SU-DHL-6 (cell line): ENCODE data around the gene CCER1.

Experiments used
- EZH2phosphoT487 ChIP-seq: fragments of 200-600 bp; sonication (generic), shearing (Covaris generic); conservative IDR thresholded peaks from 2 replicates; pipeline ENCODE4 v1.6.1; 2018; ENCODE audit warnings: mild to moderate bottlenecking, antibody characterized with exemption, low read length, moderate library complexity, mixed read lengths
- TF ChIP-seq, protein P1 (sequence below): fragments of 200-600 bp; sonication (generic); IDR thresholded peaks from one replicate; pipeline ENCODE4 v1.5.1; 2017; ENCODE audit warnings: antibody characterized with exemption, mild to moderate bottlenecking, low read length, moderate library complexity; ENCODE audit not compliant: insufficient read depth, poor library complexity, severe bottlenecking

DNA sequence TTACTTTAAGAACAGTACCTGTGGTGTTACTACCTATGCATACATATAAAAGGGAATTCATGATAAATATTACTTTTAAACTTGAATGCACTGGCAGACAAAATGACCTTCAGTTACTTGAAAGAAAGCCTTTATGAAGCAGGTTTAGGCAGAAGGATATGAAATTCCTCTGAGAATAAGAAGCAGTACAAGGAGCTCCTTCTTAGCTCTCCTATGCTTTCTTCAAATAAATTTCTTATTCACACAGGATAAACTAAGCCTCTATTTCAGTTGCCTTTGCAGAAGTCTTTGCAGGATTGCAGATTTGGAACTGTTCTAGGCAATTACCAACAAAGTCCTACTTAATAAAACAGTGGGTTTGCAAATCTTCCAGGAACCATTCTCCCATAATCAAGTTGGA lies 48.8 kb upstream of the CCER1 start:
- TF ChIP-seq, protein P1, sequence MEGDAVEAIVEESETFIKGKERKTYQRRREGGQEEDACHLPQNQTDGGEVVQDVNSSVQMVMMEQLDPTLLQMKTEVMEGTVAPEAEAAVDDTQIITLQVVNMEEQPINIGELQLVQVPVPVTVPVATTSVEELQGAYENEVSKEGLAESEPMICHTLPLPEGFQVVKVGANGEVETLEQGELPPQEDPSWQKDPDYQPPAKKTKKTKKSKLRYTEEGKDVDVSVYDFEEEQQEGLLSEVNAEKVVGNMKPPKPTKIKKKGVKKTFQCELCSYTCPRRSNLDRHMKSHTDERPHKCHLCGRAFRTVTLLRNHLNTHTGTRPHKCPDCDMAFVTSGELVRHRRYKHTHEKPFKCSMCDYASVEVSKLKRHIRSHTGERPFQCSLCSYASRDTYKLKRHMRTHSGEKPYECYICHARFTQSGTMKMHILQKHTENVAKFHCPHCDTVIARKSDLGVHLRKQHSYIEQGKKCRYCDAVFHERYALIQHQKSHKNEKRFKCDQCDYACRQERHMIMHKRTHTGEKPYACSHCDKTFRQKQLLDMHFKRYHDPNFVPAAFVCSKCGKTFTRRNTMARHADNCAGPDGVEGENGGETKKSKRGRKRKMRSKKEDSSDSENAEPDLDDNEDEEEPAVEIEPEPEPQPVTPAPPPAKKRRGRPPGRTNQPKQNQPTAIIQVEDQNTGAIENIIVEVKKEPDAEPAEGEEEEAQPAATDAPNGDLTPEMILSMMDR, result no peak
- TF ChIP-seq EZH2phosphoT487, result no peak
